ENCODE measurements around the gene KIF1B.
"Not testable (repeated sequence)": the region's sequence is repeated elsewhere in the genome, so short reads cannot be mapped to it uniquely, and the experiment has no call there.

KIF1B gene

DNA sequence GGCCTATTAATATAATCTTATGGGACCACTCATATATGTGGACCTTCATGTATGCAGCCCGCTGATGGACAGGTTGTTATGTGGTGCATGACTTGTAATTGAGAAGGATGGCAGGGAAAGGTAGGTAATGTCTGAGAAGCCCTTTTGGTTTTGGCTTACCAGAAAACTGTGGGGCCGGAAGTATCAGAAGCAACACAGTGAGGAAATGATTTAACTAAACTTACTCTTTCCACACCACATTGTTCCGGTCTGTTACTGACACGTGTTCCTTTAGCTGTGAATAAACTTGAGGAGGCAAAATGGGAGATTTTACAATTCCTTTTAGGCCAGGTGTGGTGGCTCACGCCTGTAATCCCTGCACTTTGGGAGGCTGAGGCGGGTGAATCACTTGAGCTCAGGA is 32.4 kb downstream of the KIF1B start:
- no peak for DNase-seq

DNA sequence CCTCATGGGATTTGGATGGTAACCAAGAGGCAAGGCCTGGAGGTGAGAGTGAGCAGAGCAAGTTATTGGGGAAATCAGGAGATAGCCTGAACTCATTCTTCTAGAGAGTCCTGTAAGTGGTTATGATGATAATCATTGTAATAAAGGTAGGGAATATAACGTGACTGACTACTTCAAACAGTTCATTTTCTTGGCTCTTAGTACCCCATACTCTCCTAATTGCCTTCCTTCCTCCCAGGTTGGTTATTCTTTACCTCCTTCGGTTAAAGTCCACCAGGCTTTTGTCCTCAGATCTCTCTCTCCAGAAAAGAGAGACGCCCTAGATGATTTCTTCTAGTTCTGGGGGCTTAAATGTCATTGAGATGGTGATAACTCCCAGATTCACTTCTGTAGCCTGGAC is 35.3 kb downstream of the KIF1B start:
- DNase-seq = no peak

DNA sequence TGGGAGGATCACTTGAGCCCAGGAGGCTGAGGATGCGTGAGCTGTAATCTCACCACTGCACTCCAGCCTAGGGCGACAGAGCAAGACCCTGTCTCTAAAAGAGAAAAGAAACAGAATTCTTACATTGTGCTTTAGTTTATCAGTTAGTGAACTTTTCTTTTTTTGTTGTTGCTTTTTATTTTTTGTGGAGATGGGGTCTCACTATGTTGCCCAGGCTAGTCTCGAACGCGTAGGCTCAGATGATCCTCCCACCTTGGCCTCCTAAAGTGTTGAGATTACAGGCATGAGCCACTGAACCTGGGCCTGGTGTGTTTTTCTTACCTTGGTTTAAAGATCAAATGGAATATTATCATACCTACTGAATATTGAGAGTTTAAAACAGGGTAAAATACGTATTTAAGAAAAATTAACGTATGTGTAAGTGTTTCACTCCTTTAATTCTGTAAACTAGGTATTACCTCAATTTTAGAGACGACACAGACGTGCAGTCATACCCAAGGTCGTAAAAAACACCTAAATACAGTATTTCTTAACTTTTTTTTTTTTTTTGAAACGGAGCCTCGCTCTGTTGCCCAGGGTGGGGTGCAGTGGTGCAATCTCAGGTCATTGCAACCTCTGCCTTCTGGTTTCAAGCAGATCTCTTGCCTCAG is 39.6 kb downstream of the KIF1B start:
- no peak for DNase-seq

DNA sequence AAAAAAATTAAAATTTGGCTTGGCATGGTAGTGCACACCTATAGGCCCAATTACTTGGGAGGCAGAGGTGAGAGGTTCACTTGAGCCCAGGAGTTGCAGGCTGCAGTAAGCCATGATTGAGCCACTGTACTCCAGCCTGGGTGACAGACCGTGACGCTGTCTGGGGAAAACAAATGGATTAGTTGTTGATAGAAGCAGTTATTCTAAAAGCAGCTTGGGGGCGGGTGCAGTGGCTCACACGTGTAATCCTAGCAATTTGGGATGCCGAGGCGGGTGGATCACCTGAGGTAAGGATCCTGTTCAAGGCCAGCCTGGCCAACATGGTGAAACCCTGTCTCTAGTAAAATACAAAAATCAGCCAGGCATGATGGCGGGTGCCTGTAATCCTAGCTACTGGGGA is 40.3 kb downstream of the KIF1B start:
- DNase-seq = no peak

DNA sequence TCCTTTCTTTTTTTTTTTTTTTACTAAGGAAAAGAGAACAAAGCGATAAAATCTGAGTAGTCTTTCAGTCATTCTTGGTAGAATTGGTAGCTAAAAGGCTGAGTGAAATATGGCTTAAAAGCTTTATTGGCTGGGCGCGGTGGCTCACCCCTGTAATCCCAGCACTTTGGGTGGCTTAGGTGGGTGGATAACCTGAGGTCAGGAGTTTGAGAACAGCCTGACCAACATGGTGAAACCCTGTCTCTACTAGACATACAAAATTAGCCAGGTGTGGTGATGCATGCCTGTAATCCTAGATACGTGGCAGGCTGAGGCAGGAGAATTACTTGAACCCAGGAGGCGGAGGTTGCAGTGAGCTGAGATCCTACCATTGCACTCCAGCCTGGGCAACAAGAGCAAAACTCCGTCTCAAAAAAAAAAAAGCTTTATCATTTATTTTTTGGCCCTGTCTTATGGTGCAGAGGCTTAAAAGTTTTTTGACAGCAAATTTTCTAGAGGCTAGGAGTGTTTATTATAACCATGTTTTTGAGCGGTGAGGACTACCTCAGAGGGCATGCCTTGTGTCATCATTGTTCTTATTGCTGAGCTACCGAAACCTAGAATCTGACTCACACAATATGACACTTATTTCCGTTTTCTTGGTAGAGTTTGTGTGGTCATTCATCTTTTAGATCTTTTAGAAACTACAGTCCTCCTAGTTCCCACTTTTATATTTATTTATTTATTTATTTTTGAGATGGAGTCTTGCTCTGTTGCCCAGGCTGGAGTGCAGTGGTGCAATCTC is 41.1 kb downstream of the KIF1B start:
- not testable (repeated sequence) for DNase-seq

DNA sequence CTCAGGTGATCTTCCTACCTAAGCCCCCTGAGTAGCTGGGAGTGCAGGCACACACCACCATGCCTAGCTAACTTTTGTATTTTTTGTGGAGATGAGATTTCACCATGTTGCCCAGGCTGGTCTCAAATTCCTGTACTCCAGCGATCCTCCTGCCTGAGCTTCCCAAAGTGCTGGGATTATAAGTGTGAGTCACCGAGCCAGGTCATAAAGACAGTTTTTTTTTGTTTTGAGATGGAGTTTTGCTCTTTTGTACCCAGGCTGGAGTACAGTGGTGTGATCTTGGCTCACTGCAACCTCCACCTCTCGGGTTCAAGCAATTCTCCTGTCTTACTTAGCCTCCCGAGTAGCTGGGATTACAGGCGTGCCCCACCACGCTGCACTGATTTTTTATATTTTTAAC is 42.1 kb downstream of the KIF1B start:
- no peak for DNase-seq

DNA sequence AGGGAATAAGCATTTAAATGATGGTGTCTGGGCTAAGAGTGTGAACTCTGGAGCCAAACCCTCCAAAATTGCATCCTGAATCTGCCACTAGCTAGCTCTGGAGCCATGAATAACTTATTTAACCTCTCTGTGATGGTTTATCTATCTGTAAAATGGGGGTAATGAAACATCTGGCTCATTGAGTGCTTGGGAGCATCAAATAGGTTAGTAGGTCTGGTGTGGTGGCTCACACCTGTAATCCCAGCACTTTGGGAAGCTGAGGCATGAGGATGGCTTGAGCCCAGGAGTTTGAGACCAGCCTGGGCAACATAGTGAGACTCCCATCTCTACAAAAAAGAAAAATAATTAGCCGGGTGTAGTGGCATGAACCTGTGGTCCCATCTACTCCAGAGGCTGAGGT is 42.8 kb downstream of the KIF1B start:
- DNase-seq = no peak

DNA sequence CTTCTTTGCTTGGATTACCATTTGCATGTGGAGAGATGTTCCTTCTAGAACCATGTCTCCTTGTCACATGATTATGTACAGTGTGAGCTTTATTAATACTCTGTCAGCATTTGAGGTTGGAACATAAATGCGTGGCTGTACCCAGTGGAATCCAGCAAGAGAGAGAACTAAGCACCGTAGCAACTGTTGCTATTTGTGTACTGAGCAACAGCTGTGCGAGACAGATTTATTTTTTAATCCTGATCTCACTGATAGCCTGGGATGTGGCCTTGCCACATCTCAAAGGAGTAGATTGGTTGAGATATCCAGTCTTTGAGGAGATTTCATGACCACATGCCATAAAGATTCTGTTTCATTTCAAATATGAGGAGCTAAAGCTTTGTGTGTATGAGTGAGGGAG is 43.4 kb downstream of the KIF1B start:
- DNase-seq = no peak

DNA sequence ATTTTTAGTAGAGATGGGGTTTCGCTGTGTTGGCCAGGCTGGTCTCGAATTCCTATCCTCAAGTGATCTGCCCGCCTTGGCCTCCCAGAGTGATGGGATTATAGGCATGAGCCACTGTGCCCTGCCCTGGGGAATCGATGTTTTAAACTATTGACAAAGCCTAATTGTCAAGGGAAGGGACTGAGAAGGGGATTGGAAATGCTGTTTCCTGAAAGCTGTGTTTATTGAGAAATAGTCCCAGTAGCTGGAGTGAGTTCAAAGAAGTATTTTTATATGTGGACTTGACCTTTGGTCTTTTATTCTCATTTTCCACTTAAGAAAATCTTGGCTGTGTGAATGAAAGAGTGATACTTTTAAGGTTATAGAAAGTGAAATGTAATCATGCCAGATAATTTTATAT is 47.5 kb downstream of the KIF1B start:
- no peak for DNase-seq

DNA sequence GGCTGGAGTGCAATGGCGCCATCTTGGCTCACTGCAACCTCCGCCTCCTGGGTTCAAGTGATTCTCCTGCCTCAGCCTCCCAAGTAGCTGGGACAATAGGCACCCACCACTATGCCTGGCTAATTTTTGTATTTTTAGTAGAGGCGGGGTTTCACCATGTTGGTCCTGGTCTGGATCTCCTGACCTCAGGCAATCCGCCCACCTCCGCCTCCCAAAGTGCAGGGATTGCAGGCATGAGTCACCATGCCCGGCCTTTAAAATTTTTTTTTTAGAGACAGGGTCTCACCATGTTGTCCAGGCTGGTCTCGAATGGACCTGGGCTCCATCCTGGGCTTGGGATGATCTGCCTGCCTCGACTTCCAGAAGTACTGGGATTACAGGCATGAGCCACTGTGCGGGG is 49.2 kb downstream of the KIF1B start:
- DNase-seq = not testable (repeated sequence)

DNA sequence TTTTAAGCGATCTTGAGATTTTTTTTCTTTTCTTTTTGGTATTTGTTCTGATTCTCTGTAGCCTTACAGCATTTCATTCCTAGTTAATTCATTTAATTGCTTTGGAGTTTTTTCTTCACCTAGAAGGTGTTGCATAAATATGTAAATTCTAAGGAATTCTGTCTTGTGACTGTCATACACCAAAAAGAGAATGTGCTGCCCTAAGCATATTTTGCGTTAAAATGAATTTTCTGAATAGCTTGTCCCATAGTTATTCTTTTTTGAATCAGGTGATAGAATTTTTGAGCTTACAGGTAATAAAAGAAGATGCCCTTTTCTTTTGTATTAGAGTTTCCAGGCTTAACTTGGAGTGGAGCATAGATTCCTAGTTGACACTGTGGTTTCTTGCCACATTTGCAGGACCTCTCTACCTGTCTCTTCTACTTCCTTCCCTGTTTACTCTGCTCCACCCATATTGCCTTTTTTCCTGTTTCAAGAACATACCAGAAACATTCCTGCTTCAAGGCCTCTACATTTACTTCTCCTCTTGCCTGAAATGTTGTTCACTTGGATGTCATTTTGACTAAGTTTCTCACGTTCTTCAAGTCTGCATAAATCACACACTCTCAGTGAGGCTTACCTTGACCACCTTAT is 53.2 kb downstream of the KIF1B start:
- no peak for DNase-seq

DNA sequence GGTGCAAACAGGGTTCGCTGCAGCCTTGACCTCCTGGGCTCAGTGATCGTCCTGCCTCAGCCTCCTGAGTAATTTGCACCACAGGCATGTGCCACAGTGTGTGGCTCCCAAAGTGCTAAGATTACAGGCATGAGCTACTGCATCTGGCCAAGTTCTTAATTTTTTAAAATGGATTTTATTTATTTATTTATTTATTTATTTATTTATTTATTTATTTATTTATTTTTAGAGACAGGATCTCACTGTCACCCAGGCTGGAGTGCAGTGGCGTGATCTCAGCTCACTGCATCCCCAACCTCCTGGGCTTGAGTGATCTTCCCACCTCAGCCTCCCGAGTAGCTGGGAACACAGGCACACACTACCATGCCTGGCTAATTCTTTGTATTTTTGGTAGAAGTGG is 54.7 kb downstream of the KIF1B start:
- DNase-seq = no peak

DNA sequence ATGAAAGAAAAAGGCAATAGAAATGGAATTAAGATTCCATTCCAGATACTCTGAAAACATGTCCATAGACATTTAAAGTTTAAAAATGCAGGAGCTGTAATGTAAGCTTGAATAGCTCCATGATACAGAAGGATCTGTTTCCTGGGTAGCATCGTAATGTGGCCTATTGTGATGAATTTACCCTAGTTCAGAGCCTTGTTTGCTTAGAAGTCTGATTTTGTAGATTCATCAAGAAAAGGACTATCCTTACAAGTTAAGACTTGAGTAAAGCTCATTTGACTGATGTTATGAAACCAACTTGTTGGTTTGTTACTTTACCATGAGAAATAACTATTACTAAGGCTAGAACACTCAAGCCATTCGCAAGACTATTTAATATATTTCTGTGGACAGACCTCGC is 55.5 kb downstream of the KIF1B start:
- DNase-seq = no peak

DNA sequence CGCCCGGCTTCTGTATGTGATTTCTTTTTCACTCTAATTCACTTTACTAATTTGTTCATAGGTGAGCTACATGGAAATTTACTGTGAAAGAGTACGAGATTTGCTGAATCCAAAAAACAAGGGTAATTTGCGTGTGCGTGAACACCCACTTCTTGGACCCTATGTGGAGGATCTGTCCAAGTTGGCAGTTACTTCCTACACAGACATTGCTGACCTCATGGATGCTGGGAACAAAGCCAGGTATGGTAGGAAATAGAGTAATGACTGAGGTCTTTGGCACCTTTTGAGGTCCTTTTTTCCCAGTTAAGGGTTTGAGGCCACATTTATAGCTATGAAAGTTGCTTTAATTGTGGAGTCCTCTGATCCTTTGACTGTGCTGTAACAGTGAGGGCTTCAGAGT is 56.9 kb downstream of the KIF1B start:
- DNase-seq = no peak

DNA sequence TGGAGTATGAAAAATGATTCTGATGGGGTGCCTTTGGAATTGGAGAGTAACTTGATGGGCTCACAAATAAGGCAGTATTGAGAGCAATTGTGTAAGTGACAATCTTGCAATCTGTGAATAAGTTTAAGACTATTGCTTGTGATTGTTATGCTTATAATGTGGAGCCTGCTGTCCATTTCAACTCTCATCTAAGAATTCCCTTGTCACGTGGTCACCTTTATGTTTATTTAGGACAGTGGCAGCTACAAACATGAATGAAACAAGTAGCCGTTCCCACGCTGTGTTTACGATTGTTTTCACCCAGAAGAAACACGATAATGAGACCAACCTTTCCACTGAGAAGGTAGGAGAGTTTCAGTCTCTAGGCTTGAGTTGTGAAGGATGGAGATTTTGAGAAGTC is 57.6 kb downstream of the KIF1B start:
- DNase-seq = no peak

DNA sequence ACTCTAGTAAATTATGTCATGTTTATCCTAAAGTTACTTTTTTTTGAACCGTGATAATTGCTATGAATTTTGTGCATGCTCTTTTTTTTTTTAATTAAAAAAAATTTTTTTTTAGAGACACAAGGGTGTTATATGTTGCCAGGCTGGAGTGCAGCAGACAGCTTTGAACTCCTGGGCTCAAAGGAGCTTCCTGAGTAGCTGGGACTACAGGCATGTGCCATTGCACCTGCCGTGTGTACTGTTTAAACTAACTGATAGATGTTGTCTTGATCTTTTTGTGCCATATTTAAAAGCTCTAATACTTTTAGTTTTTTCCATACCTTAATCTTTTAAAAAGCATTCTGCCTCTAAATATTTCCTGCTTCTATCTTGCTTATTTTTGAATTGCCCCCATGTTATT is 60.7 kb downstream of the KIF1B start:
- DNase-seq = no peak

DNA sequence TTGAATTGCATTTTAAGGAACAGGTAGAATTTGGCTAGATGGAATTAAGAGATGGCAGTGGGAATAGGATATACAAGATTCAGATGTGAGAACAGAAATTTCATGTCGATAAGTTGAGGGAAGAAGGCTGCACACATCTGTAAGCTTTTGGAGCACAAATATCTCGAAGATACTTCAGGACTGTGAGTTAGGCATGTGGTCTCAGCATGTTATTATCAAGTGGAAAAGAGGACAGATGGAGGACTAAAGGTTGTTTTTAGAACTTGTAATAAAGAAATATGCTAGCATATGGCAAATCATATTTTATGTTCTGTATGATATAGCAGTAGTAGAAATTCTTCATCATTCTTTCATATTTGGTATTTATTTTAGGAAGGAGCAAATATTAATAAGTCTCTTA is 61.5 kb downstream of the KIF1B start:
- DNase-seq = no peak

DNA sequence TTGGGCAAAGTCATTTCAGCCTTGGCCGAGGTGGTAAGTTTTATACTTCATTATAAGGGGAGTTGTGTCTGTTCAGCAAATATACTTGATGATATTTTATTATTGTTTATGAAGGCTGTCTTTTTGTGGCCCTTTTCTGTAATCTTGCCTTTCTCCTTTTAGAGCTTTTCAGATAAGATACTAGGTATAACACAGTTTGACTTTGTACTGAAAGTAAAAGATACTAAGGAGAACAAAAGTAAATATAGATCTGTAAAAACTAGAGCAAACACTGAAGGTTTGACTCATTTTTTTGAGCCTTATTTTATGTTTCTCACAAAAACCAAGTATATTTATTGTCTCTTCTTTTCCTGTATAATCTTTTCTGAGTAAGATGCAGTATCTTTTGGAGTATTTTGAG is 61.9 kb downstream of the KIF1B start:
- DNase-seq = no peak

DNA sequence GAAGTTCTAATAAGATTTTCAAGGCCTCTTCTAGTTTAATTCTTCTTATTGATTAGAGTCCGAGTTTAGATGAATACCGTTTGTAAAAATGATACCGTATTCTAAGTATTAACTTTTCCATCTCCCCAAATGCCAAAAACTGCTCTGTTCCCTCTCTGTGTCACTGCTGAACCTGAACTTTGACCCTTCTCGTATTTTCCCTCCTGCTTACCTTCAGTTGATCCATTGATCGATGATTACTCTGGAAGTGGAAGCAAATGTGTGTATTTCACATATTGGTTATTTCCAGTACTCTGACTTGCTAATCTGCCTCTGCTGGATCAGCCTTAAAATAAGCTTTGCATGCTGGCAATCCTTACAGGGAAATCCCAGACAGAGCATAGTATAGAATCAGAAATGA is 68.5 kb downstream of the KIF1B start:
- DNase-seq = no peak

DNA sequence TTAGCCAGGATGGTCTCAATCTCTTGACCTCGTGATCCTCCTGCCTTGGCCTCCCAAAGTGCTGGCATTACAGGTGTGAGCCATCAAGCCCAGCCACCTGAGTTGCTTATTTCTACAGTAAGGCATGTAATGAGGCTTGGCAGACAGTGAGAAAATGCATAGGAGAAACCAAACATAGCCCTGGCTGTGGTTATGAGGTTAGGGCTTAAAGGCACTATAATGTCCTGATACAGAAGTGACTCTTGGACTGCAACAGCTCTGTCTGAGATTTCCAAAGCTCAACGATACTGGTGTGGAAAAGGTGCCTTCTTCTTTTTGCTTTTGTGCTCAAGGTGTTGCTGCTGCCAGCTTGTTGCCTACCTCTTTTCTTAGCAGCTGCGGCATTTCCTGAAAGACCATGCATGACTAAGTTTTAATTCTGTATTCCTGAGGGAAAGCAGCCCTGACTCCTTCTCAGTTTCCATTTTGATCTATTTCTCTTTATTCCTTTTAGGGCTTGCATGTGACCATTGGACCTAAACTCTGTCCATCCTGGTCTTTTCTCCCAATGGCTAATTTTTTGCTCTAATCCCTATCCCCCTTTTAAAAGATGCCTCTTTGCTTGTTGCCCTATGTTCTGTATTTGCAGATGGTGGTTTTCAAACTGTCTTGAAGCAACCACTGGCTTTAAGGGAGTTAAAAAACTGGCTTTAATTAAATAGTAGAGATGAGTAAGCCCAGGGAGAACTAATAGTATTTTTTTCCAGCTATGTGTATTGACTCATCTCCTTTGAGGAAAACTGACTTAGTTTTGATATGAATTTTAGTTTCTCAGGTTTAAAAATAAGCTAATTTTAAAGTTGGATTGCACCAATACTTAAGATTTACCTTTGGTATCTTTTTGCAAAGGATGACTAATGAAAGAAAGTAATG is 70.3 kb downstream of the KIF1B start:
- no peak for DNase-seq

DNA sequence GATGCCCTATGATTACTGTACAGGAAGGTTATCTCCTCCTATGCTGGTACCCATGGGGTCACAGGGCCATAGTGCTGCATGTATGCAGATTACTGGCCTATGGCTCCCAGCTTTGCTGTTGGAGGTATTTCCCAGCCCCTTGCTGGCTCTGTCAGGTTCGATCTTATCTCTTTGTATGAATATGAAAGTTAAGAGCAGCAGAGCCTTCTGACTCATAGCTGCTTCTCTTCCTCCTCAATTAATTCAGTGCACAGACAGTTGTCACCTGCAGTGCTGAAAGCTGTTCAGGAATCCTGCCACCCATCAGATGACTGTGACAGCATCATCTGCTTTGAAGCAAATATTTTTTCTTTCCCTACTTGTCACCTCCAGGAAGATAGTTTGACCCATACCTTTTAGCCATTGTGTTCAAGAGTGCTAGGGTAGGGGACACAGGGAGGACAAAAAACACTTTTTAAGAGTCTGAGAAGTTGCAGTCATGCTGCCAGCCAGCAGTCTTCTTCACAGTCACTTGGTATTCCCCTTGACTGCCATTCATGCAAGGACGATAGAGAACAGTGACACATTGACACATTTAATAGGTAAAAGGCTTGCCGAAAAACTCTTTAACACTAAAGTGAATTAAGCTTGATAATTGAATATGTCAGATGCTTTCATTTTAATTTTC is 73.1 kb downstream of the KIF1B start:
- no peak for DNase-seq

DNA sequence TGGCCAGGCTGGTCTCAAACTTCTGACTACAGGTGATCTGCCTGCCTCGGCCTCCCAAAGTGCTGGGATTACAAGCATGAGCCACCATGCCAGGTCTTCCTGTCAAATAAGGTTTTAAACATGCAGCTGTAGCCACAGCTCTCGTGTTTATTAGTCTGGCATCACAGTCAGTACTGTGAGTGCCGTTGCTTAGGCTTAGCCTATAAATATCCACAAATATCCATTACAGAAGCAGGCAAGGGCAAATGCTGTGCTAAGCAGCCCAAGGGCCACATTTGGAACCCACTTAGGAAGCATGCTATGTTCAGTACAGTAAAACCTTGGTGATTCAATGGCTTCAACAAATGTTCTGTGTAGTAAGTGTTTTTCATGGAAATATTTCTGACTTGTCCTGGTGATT is 75.9 kb downstream of the KIF1B start:
- DNase-seq = no peak
